Breast epithelium (tissue), 4 donors: Measurements from ENCODE around the gene ART4. TPM values are rescaled to one million over a fixed set of nuclear protein-coding genes. Genes with fewer than 3 reads are reported as not detected.

Source experiments
- DNase-seq, 2 donors: peaks; one replicate each; pipeline ENCODE4 v3.0.0-alpha.2; 2019; ENCODE audit warnings: low spot score in 2 of 2
- H3K27ac ChIP-seq, 2 donors: fragments of 200-600 bp; sonication (generic) in 1 of 2; one replicate each; pipeline ENCODE4 v1.5.1; 2016 to 2019; ENCODE audit warnings: mild to moderate bottlenecking in 1 of 2
- H3K27me3 ChIP-seq, 2 donors: fragments of 200-600 bp; sonication (generic) in 1 of 2; one replicate each; pipeline versions ENCODE4 v1.5.1 to v1.6.0; 2017 to 2019; ENCODE audit warnings: control low read depth in 1 of 2, mild to moderate bottlenecking in 1 of 2
- H3K36me3 ChIP-seq: fragments of 200-600 bp; one replicate; pipeline ENCODE4 v1.5.1; 2019
- H3K4me1 ChIP-seq, 2 donors: fragments of 200-600 bp; sonication (generic); one replicate each; pipeline ENCODE4 v1.5.1; 2016 to 2019; ENCODE audit warnings: control low read depth in 1 of 2
- H3K4me3 ChIP-seq, 3 donors: fragments of 200-600 bp; sonication (generic); 1 replicate in 2 of 3; 2 replicates in 1 of 3; pipeline ENCODE4 v1.5.1; 2016 to 2019; ENCODE audit warnings: mild to moderate bottlenecking in 3 of 3, moderate library complexity in 2 of 3
- H3K9me3 ChIP-seq, 2 donors: fragments of 200-600 bp; sonication (generic) in 1 of 2; one replicate each; pipeline ENCODE4 v1.5.1; 2016 to 2019; ENCODE audit warnings: control low read depth in 1 of 2
- CTCF ChIP-seq, 3 donors: fragments of 450-650 bp; IDR thresholded peaks; one replicate each; pipeline ENCODE4 v1.5.1; 2016 to 2017; ENCODE audit warnings: antibody characterized with exemption in 3 of 3, mild to moderate bottlenecking in 3 of 3, moderate library complexity in 3 of 3
- POLR2A ChIP-seq: fragments of 450-650 bp; IDR thresholded peaks from one replicate; pipeline ENCODE4 v1.6.1; 2016; ENCODE audit warnings: antibody characterized with exemption, mild to moderate bottlenecking, moderate library complexity
- POLR2AphosphoS5 ChIP-seq, 3 donors: sonication (generic); formaldehyde crosslinking; IDR thresholded peaks; one replicate each; pipeline ENCODE4 v1.6.1; 2017; ENCODE audit warnings: antibody characterized with exemption in 3 of 3
- intact Hi-C: fragments of 100-400 bp; cut with DNase I; formaldehyde crosslinking; loops from one replicate; pipeline ENCODE4 v1.15.1; 2023; ENCODE audit warnings: low total_unique reads
- total RNA-seq, 3 donors: library from RNA; depleted of rRNA; stranded (reverse); fragments of >200 nt; gene quantifications; one replicate each; pipeline ENCODE4 v1.1.0, GENCODE V29; 2016

ART4 gene
- total RNA-seq, 3 donors from 2014 or later: 0.48 to 1.6 (median 1.0) TPM

GRCh38 chr12:14810953-14811483 is 32.3 kb downstream of the ART4 start:
- Histone ChIP-seq H3K4me3 (no peak overlapping the region), H3K27ac (no peak overlapping the region), H3K4me1 (no peaks in the 10 kb centered on the region), H3K36me3 (no peaks in the 10 kb centered on the region), H3K27me3 (no peaks in the 10 kb centered on the region), H3K9me3 (no peaks in the 10 kb centered on the region)
- no peak for DNase-seq
- no peak for TF ChIP-seq POLR2AphosphoS5 (IDR thresholded peaks at IDR 0.05)
- TF ChIP-seq CTCF (IDR thresholded peaks at IDR 0.05): peak in 2 of 3 donors; percentile 19 to 27
- no peak for TF ChIP-seq POLR2A
- intact Hi-C loops: no loop called here

DNA sequence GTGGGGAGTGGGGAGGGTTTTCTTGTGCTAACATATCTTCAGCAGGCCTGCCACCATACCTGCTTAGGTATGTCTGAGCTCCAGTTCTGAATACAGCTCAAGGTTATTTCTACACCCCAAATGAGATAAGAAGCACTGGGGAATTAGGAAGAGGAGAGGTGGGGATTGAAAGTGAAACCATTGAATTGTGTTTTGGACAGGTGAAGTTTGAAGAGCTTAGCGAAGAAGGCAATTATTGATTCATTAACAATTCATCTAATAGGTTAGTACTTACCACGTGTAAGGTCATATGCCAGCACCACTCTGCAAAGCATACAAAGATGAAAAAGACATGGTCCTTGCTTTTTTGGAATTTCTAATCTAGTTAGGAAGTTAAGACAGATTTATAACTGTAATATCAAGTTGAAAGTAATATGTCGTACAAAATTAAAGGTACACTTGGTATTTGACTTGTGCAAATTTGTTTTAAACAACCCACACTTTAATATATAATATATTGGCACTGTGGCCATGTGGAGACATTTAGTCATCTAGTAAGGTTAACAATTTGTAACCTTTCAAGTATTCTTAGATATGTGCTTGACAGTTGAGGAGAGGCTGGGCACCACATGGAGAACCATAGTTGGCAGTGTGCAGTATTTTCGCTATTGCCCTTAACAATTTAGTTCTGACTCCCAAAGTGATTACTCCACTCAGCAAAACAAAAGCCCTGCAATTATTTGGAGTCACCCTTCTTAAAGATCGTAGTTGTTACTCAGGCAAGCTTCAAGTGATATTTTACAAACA is 33.0 kb downstream of the ART4 start:
- intact Hi-C loops: no loop called here
- H3K27me3 ChIP-seq: no peaks in the 10 kb centered on the region
- no peak overlapping the region for H3K4me3 ChIP-seq
- DNase-seq: no peak
- no peak overlapping the region for H3K27ac ChIP-seq
- no peaks in the 10 kb centered on the region for H3K4me1 ChIP-seq
- H3K9me3 ChIP-seq: no peaks in the 10 kb centered on the region
- no peaks in the 10 kb centered on the region for H3K36me3 ChIP-seq
- no peak for TF ChIP-seq POLR2AphosphoS5 (IDR thresholded peaks at IDR 0.05)

GRCh38 chr12:14803830-14804160 is 39.5 kb downstream of the ART4 start:
- no peak for TF ChIP-seq POLR2AphosphoS5 (IDR thresholded peaks at IDR 0.05)
- TF ChIP-seq CTCF (IDR thresholded peaks at IDR 0.05): no peak
- TF ChIP-seq POLR2A: no peak
- peak overlapping the region; percentile 80 to 94 (median 86) for H3K4me3 ChIP-seq
- intact Hi-C loops: no loop called here
- no peaks in the 10 kb centered on the region for H3K9me3 ChIP-seq
- H3K36me3 ChIP-seq: no peaks in the 10 kb centered on the region
- DNase-seq: no peak
- no peaks in the 10 kb centered on the region for H3K27me3 ChIP-seq
- peak overlapping the region; percentile 96 to 98 for H3K27ac ChIP-seq
- H3K4me1 ChIP-seq: peaks cover 3 to 7% of the 10 kb centered on the region in 2 donors

DNA sequence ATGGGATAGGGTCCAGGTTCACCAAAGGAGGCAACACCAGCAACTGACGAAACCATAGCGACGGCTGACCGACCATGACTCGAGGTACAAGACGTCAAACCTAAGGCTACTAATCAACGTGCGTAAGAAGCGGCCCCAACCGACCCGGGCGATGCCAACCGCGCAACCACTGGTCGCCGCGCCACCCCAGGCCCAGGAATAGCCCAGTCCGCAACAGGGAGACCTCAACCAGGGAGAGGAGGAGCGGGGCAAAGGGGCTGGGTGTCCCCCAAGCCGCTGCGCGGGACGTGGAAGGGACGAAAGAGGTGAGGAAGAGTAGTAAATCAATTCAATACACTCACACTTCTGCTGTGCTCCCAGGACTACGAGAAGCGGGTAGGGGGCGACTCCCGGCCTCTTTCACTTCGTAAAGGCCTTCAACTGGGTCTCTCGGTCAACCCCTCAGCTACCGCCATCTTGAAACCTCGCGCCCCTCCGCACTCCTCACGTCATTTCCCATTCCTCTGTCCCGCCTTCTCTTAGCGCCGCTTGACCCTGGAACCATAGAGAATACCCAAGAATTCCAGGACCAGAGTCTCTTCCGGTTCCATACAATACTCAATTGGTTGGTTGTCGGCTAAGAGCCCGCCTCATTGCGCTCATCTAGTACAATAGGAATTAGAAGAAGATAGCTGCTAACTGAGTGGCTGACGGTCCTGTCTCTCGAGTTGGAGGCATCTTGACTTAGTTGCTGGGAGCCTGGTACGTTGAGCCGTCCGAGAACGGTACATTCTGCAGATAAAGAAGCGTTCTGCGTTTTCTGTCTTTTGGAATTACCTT is 40.1 kb downstream of the ART4 start, which contains the start of the genes C12orf60 and WBP11:
C12orf60 (plus strand) TSS at position 660 of the 819 bp plus-strand sequence. CDS start 19,266 bp downstream, outside the sequence.
WBP11 (minus strand) TSS at position 468 of the 819 bp plus-strand sequence. CDS start 2,095 bp downstream, outside the sequence.
- intact Hi-C loops: no loop called here
- TF ChIP-seq POLR2AphosphoS5 (IDR thresholded peaks at IDR 0.05) (peak; percentile 60 to 91 (median 79)), CTCF (IDR thresholded peaks at IDR 0.05) (peak in 1 of 3 donors; percentile 7), POLR2A (peak; percentile 37)
- no peaks in the 10 kb centered on the region for H3K27me3 ChIP-seq

GRCh38 chr12:14802721-14803010 is 40.7 kb downstream of the ART4 start:
- Histone ChIP-seq H3K27me3 (no peaks in the 10 kb centered on the region), H3K36me3 (no peaks in the 10 kb centered on the region), H3K4me1 (peaks cover 3 to 7% of the 10 kb centered on the region in 2 donors), H3K4me3 (peak overlapping the region; percentile 80 to 94 (median 86)), H3K9me3 (no peaks in the 10 kb centered on the region), H3K27ac (peak overlapping the region; percentile 96 to 98)
- TF ChIP-seq CTCF (IDR thresholded peaks at IDR 0.05) (no peak), POLR2AphosphoS5 (IDR thresholded peaks at IDR 0.05) (no peak), POLR2A (no peak)
- intact Hi-C loops: no loop called here
- no peak for DNase-seq

More for the DNA sequence above, 40.1 kb downstream of the ART4 start, which contains the start of the genes C12orf60 and WBP11:
- Histone ChIP-seq H3K4me3 (peak within 1 kb of the TSS; percentile 80 to 94 (median 86)), H3K36me3 (no peaks in the 10 kb centered on the region), H3K4me1 (peaks cover 3 to 7% of the 10 kb centered on the region in 2 donors), H3K27ac (peak within 1 kb of the TSS; percentile 96 to 98), H3K9me3 (no peaks in the 10 kb centered on the region)
- peak; percentile 91 to 97 for DNase-seq
